BJ (cell line): ENCODE results near the gene TLK2. TPM values are rescaled to one million over a fixed set of nuclear protein-coding genes. Genes with fewer than 3 reads are reported as not detected.

Source experiments
- CTCF ChIA-PET: fragments of 350-600 bp; formaldehyde crosslinking; extraction: SDS; loops from one replicate; lab custom pipeline; 2021; ENCODE audit warnings: antibody characterized with exemption, inconsistent platforms; lab: Yijun Ruan, JAX
- POLR2A ChIA-PET: fragments of 300-600 bp; sonication (Branson Sonifier 250); formaldehyde crosslinking; extraction: SDS; loops from one replicate; lab custom pipeline; 2021; ENCODE audit warnings: antibody characterized with exemption; lab: Charles Lee
- DNase-seq: peaks from one replicate; pipeline ENCODE4 v3.0.0-alpha.2; 2011; ENCODE audit warnings: low read depth
- H3K27me3 ChIP-seq: 2 replicates; pipeline ENCODE4 v1.6.0; 2011; ENCODE audit warnings: low read length; ENCODE audit not compliant: control insufficient read depth, insufficient read depth
- H3K36me3 ChIP-seq: 2 replicates; pipeline ENCODE4 v1.5.1; 2011; ENCODE audit warnings: low read length; ENCODE audit not compliant: control insufficient read depth, insufficient read depth
- H3K4me3 ChIP-seq: 2 replicates; pipeline ENCODE4 v1.5.1; 2011; ENCODE audit warnings: low read depth, mild to moderate bottlenecking, control low read depth, low read length
- polyA plus RNA-seq: library from polyadenylated mRNA; depleted of rRNA; stranded (reverse); fragments of >200 nt; gene quantifications from 2 replicates; pipeline ENCODE4 v1.2.3, GENCODE V29; 2011
- TF ChIP-seq, protein P1 (sequence below): IDR thresholded peaks from 2 replicates; pipeline ENCODE4 v1.5.1; 2011; ENCODE audit warnings: low read depth, mild to moderate bottlenecking, control low read depth, inconsistent platforms, low read length, moderate library complexity; ENCODE audit not compliant: insufficient read depth

The TLK2 gene
- polyA plus RNA-seq, 1 experiment, result 68.9 TPM

DNA sequence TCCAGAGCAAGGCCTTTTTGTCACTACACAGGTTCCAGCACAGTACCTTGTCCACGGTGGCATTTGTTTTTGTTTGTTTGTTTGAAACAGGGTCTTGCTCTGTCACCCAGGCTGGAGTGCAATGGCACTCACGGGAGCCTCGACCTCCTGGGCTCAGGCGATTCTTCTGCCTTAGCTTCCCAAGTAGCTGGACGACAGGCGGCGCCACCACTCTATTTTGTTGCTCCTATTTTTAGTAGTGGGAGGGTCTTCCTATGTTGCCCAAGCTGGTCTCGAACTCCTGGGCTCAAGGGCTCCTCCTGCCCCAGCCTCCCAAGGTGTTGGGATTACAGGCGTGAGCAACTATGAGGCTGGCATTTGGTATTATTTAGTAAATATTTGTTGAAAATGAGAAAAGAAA lies 159.2 kb downstream of the TLK2 start:
- Histone ChIP-seq H3K27me3 (no peaks in the 10 kb centered on the region), H3K4me3 (no peak overlapping the region), H3K36me3 (peaks cover 11% of the 10 kb centered on the region)
- ChIA-PET POLR2A (no interaction called here), CTCF (interaction anchor here (0.7 kb wide), 1 partner anchor 840 kb away, joined by 3 read pairs; no protein-coding TSS in a partner anchor)
- TF ChIP-seq, protein P1, sequence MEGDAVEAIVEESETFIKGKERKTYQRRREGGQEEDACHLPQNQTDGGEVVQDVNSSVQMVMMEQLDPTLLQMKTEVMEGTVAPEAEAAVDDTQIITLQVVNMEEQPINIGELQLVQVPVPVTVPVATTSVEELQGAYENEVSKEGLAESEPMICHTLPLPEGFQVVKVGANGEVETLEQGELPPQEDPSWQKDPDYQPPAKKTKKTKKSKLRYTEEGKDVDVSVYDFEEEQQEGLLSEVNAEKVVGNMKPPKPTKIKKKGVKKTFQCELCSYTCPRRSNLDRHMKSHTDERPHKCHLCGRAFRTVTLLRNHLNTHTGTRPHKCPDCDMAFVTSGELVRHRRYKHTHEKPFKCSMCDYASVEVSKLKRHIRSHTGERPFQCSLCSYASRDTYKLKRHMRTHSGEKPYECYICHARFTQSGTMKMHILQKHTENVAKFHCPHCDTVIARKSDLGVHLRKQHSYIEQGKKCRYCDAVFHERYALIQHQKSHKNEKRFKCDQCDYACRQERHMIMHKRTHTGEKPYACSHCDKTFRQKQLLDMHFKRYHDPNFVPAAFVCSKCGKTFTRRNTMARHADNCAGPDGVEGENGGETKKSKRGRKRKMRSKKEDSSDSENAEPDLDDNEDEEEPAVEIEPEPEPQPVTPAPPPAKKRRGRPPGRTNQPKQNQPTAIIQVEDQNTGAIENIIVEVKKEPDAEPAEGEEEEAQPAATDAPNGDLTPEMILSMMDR, result no peak
- DNase-seq, result no peak

DNA sequence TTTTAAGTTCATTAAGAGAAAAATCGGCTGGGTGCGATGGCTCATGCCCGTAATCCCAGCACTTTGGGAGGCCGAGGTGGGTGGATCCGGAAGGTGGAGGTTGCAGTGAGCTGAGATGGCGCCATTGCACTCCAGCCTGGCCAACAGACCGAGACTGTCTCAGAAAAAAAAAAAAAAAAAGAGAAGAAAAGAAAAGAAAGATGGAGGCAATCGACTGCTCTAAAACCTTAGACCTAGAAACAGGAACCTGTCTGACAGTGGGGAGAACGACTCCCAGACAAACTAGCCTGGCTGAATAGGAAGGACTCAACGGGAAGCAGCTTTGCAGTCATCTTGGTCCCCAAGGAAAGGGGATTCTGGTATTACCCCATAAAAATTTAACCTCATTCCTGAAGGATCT lies 162.5 kb downstream of the TLK2 start:
- TF ChIP-seq, protein P1, result no peak
- Histone ChIP-seq H3K4me3 (no peak overlapping the region), H3K36me3 (peaks cover 7% of the 10 kb centered on the region), H3K27me3 (no peaks in the 10 kb centered on the region)
- CTCF ChIA-PET, result no interaction called here
- DNase-seq, result no peak
- POLR2A ChIA-PET, result interaction anchor here (0.6 kb wide), 1 partner anchor 273 kb away, joined by 6 read pairs; no protein-coding TSS in a partner anchor

DNA sequence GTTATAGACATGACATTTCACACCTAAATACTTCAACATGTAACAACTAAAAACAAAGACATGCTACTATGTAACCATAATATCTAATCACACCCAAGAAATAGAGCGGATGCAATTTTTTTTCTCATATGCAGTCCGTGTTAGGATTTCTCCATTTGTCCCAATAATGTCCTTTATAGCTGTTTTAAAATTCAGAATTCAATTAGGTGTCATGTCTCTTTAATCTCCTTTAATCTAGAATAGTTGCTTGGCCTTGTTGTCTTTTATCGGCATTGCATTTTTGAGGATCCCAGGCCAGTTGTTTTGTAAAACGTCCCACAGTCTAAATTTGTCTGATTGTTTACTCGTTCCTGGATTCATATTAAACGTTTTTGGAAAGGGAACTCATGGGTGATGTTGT lies 163.3 kb downstream of the TLK2 start:
- H3K4me3 ChIP-seq, result no peak overlapping the region
- TF ChIP-seq, protein P1, result no peak
- ChIA-PET CTCF (interaction anchor here (1.3 kb wide), 1 partner anchor 12 kb away, joined by 4 read pairs; no protein-coding TSS in a partner anchor), POLR2A (no interaction called here)
- DNase-seq, result no peak
- H3K36me3 ChIP-seq, result peaks cover 5% of the 10 kb centered on the region
- no peaks in the 10 kb centered on the region for H3K27me3 ChIP-seq

DNA sequence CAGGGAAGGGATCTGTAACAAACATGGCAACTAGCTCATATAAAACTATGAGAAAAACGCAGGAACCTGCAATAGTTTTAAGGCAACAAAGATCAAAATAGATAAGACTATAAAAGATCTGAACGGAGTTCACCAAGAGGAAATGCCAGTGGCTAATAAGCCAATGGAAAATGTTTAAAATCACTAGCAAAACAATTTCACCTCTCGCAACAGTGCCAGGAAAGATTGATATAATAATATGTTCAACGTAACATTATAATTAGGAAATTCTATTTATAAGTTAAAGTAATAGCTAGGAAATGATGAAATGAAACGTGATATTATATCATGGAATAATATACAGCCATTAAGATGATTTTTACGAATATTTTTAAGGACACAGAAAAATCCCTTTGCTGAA lies 164.9 kb downstream of the TLK2 start:
- no peaks in the 10 kb centered on the region for H3K27me3 ChIP-seq
- no peak for DNase-seq
- POLR2A ChIA-PET, result no interaction called here
- CTCF ChIA-PET, result no interaction called here
- H3K36me3 ChIP-seq, result 0 out of 2 replicates have a peak, but pooled peaks cover 3% of the 10 kb centered on the region
- TF ChIP-seq, protein P1, result no peak
- H3K4me3 ChIP-seq, result no peak overlapping the region

DNA sequence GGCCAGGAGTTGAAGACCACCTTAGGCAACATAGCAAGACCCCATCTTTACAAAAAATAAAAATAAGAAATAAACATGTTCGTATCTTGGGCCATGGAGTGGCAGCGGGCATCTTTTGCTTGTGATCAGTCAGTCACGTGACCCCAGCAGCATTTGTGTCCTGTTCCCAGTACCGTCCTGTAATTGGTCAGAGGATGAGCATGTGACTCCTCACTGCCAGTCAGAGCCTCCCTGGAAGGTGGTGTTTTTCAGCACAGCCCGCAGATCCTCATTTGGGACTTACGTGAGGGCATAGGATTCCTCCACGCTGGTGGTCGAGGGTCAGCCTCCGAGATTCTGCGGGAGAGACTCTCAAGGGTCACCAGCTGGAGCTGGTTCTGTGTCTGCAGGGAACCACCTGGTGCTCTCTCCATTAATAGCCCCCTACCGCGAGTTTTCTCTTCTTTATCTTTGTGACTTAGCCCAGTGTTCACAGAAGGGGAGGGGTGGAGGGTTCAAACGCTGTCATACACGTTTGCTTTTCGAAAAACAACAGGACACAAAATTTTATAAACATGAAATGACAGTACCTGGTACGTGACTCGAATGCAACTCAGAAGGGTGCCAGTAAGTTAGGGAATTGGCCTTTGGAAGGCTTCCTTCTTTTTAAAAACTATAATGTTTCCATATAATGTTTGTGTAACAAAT lies 166.0 kb downstream of the TLK2 start:
- CTCF ChIA-PET, result no interaction called here
- DNase-seq, result no peak
- no peak overlapping the region for H3K4me3 ChIP-seq
- H3K36me3 ChIP-seq, result peaks cover 3% of the 10 kb centered on the region; the same call in 1 of the 2 replicates
- POLR2A ChIA-PET, result no interaction called here
- no peaks in the 10 kb centered on the region for H3K27me3 ChIP-seq
- TF ChIP-seq, protein P1, result no peak
